Measurements from ENCODE around the gene EXOC6B.

DNA sequence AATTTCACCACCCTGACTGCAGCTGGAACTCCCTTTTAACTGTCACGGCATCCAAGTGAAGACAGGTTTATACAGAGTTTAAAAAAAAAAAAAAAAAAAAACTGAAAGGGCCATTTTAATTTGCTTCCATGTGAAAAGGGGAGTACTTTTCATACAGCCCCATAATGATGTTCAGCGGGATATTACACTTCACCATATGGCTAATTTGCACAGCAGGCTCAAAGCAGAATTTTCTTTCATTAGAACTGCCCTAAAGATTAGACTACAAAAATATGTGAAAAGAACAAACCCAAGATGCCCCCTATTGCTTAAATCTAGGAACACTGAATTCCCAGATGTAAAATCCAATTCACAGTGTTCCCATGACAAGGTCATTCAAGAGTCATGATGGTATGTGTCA, 301.8 kb downstream of the EXOC6B start:
- TF ChIP-seq CTCF (conservative IDR thresholded peaks at IDR 0.05): no peak
- TF ChIP-seq EZH2 (IDR thresholded peaks at IDR 0.05; ENCODE audit: low read depth): no peak
